HCT116 (cell line): Measurements from ENCODE around the gene KRT12. TPM values are rescaled to one million over a fixed set of nuclear protein-coding genes. Genes with fewer than 3 reads are reported as not detected.

ENCODE experiments used
- ATAC-seq: fragments of 200-7000 bp; cut with Tn5 transposase; 2 replicates; pipeline ENCODE4 v1.9.1; 2020; ENCODE audit warnings: mild to moderate bottlenecking, moderate library complexity
- BruUV-seq: library from RNA; stranded (reverse); fragments of 400-500 nt; replicated peaks from 2 replicates; lab custom pipeline; 2021; lab: Mats Ljungman, UMichigan
- CTCF ChIA-PET: fragments of 300-600 bp; sonication (Branson Sonifier 250); formaldehyde crosslinking; loops from one replicate; lab custom pipeline; 2021; ENCODE audit warnings: antibody characterized with exemption; lab: Charles Lee
- POLR2A ChIA-PET: fragments of 300-600, 350-600 bp; sonication (Branson Sonifier 250); formaldehyde crosslinking; loops from one replicate; lab custom pipeline; 2021; ENCODE audit warnings: antibody characterized with exemption; lab: Charles Lee
- RAD21 ChIA-PET, 2 experiments: fragments of 300-600 bp; sonication (Branson Sonifier 250); formaldehyde crosslinking; loops; one replicate each; lab custom pipeline; 2023; ENCODE audit warnings: low total read pairs in 2 of 2; ENCODE audit not compliant: uncharacterized antibody in 2 of 2, unreplicated experiment in 2 of 2, low non-redundant PET in 1 of 2; lab: Charles Lee
- DNase-seq: peaks from one replicate; pipeline ENCODE4 v3.0.0-alpha.2; 2010; ENCODE audit warnings: low read depth, low spot score
- H2AFZ ChIP-seq: fragments of 200-600 bp; shearing (Covaris generic), sonication (generic); 2 replicates; pipeline ENCODE4 v1.6.1; 2017; ENCODE audit warnings: low read depth, mixed run types, mixed read lengths, antibody characterized with exemption, low read length; ENCODE audit not compliant: poor library complexity, severe bottlenecking
- H3K27ac ChIP-seq: 2 replicates; pipeline ENCODE4 v1.5.1; 2012; ENCODE audit warnings: low read depth, low read length
- H3K27me3 ChIP-seq: fragments of 200-600 bp; sonication (generic); 2 replicates; pipeline ENCODE4 v1.6.1; 2016; ENCODE audit warnings: mixed run types, low read length, mixed read lengths; ENCODE audit not compliant: insufficient read depth
- H3K36me3 ChIP-seq, 2 experiments: fragments of 200-500 bp in 1 of 2; fragments of 200-600 bp in 1 of 2; sonication (Bioruptor generic) in 1 of 2; sonication (generic) in 1 of 2; 2 replicates each; pipeline versions ENCODE4 v1.5.1 to v1.6.1; 2014 to 2016; ENCODE audit warnings: low read length in 2 of 2, inconsistent platforms in 1 of 2, mixed read lengths in 1 of 2, mixed run types in 1 of 2; ENCODE audit not compliant: insufficient read depth in 2 of 2, control insufficient read depth in 1 of 2
- H3K4me1 ChIP-seq, 2 experiments: fragments of 200-600 bp in 1 of 2; sonication (generic) in 1 of 2; 2 replicates each; pipeline versions ENCODE4 v1.5.1 to v1.6.1; 2012 to 2017; ENCODE audit warnings: low read length in 2 of 2, inconsistent platforms in 1 of 2, mild to moderate bottlenecking in 1 of 2, mixed read lengths in 1 of 2, mixed run types in 1 of 2, moderate library complexity in 1 of 2; ENCODE audit not compliant: insufficient read depth in 2 of 2, control insufficient read depth in 1 of 2
- H3K4me2 ChIP-seq: fragments of 200-600 bp; sonication (generic); 2 replicates; pipeline ENCODE4 v1.6.1; 2017; ENCODE audit warnings: mixed run types, low read length, mixed read lengths
- H3K4me3 ChIP-seq, 2 experiments: fragments of 200-600 bp in 1 of 2; sonication (generic) in 1 of 2; replicated peaks in 1 of 2; 2 replicates each; pipeline ENCODE4 v1.5.1; 2011 to 2016; ENCODE audit warnings: low read length in 2 of 2, control low read depth in 1 of 2, low read depth in 1 of 2, mild to moderate bottlenecking in 1 of 2, mixed read lengths in 1 of 2, mixed run types in 1 of 2
- H3K79me2 ChIP-seq: fragments of 200-600 bp; sonication (generic); 2 replicates; pipeline ENCODE4 v1.6.1; 2017; ENCODE audit warnings: mild to moderate bottlenecking, mixed run types, low read length, moderate library complexity, mixed read lengths; ENCODE audit not compliant: insufficient read depth
- H3K9ac ChIP-seq: fragments of 200-600 bp; sonication (generic); 2 replicates; pipeline ENCODE4 v1.6.1; 2016; ENCODE audit warnings: low read length, mixed read lengths
- H3K9me2 ChIP-seq: fragments of 200-600 bp; sonication (generic), shearing (Covaris generic); 2 replicates; pipeline ENCODE4 v1.6.1; 2017; ENCODE audit warnings: mixed run types, mild to moderate bottlenecking, moderate library complexity; ENCODE audit not compliant: insufficient read depth
- H3K9me3 ChIP-seq, 2 experiments: fragments of 200-500 bp in 1 of 2; fragments of 200-600 bp in 1 of 2; sonication (Bioruptor generic) in 1 of 2; sonication (generic) in 1 of 2; 2 replicates each; pipeline ENCODE4 v1.6.1; 2014 to 2017; ENCODE audit warnings: low read length in 2 of 2, mixed read lengths in 2 of 2, inconsistent platforms in 1 of 2, low read depth in 1 of 2, mild to moderate bottlenecking in 1 of 2, mixed run types in 1 of 2, moderate library complexity in 1 of 2; ENCODE audit not compliant: control insufficient read depth in 1 of 2, insufficient read depth in 1 of 2
- H4K20me1 ChIP-seq: fragments of 200-600 bp; sonication (generic), shearing (Covaris generic); 2 replicates; pipeline ENCODE4 v1.6.1; 2017; ENCODE audit warnings: mixed run types, mild to moderate bottlenecking, moderate library complexity; ENCODE audit not compliant: insufficient read depth
- CBX3 ChIP-seq: IDR thresholded peaks from 2 replicates; pipeline ENCODE4 v1.6.1; 2012; ENCODE audit warnings: low read depth
- CEBPB ChIP-seq: IDR thresholded peaks from 2 replicates; pipeline ENCODE4 v1.6.1; 2012; ENCODE audit warnings: low read depth
- EGR1 ChIP-seq: IDR thresholded peaks from 2 replicates; pipeline ENCODE4 v1.6.1; 2012; ENCODE audit warnings: low read depth
- EZH2 ChIP-seq: fragments of 200-600 bp; sonication (generic); IDR thresholded peaks from 2 replicates; pipeline ENCODE4 v1.6.1; 2017; ENCODE audit warnings: antibody characterized with exemption, mixed run types
- EZH2phosphoT487 ChIP-seq: fragments of 200-600 bp; IDR thresholded peaks from 2 replicates; pipeline ENCODE4 v1.6.1; 2018; ENCODE audit warnings: antibody characterized with exemption, borderline replicate concordance
- POLR2A ChIP-seq: IDR thresholded peaks from 2 replicates; pipeline ENCODE4 v1.7.0; 2011; ENCODE audit warnings: borderline replicate concordance; ENCODE audit not compliant: insufficient read depth, insufficient read length; ENCODE audit errors: extremely low read depth
- POLR2AphosphoS5 ChIP-seq: IDR thresholded peaks from 2 replicates; pipeline ENCODE4 v1.6.1; 2011; ENCODE audit warnings: mild to moderate bottlenecking, low read depth, low read length, moderate library complexity
- RAD21 ChIP-seq: IDR thresholded peaks from 2 replicates; pipeline ENCODE4 v1.6.1; 2012; ENCODE audit warnings: low read depth, mild to moderate bottlenecking
- YY1 ChIP-seq: IDR thresholded peaks from 2 replicates; pipeline ENCODE4 v1.6.1; 2011; ENCODE audit warnings: low read length, low read depth, moderate library complexity, mild to moderate bottlenecking; ENCODE audit not compliant: insufficient replicate concordance; ENCODE audit errors: extremely low read depth
- intact Hi-C: fragments of 100-400 bp; cut with micrococcal nuclease; formaldehyde crosslinking; loops from 2 replicates; pipeline ENCODE4 v1.10.0; 2022
- total RNA-seq: library from RNA; stranded (reverse); gene quantifications from one replicate; pipeline ENCODE4 v1.2.1, GENCODE V29; 2021; ENCODE audit not compliant: unreplicated experiment
- TF ChIP-seq, protein P1 (sequence below): IDR thresholded peaks from 2 replicates; pipeline ENCODE4 v1.6.1; 2011; ENCODE audit warnings: mild to moderate bottlenecking, low read length, moderate library complexity; ENCODE audit not compliant: insufficient replicate concordance; ENCODE audit errors: extremely low read depth
- TF ChIP-seq, protein P2 (sequence below): IDR thresholded peaks from 2 replicates; pipeline ENCODE4 v1.6.1; 2012; ENCODE audit warnings: low read depth

KRT12 gene
- total RNA-seq, 1 experiment from 2014 or later = not detected

DNA sequence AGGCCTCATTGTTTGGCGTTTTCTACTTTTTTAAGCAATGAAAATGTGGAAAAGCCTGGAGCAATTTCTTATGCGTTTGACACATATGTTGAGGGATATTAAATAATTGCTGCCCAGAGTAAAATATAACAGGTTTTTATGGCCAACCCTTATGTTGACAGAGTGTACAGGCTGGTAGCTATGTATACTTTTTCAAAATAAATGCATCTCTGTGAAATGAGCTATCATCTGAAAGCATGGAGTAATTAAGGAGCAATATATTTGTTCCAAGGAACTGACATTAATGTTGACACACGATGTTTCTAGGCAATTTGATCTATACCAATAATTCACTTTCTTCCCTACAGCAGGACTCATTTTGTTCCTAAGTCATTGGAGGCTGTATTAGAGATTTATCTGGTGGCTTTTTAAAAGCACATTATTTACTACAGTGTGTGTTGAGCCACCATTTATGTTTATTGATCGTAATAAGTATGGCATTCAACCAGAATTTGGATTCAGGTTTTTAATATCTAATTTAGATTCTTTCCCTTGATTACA is 30.0 kb upstream of the KRT12 start:
- H3K27ac ChIP-seq = no peak overlapping the region
- POLR2A ChIA-PET = no interaction called here

More for the DNA sequence above, 30.0 kb upstream of the KRT12 start:
- no TSS peak for BruUV-seq
- H3K79me2 ChIP-seq = no peaks in the 10 kb centered on the region
- no peak overlapping the region for H3K9ac ChIP-seq
- no peak overlapping the region for H3K4me3 ChIP-seq
- H2AFZ ChIP-seq = no peak overlapping the region
- H3K9me3 ChIP-seq = no peaks in the 10 kb centered on the region
- RAD21 ChIA-PET = no interaction called here
- no peak for ATAC-seq
- no peaks in the 10 kb centered on the region for H3K27me3 ChIP-seq
- DNase-seq = no peak
- no peaks in the 10 kb centered on the region for H3K9me2 ChIP-seq
- intact Hi-C loops = no loop called here
- peaks cover 13 to 20% of the 10 kb centered on the region in 2 experiments for H3K4me1 ChIP-seq
- TF ChIP-seq, protein P1, sequence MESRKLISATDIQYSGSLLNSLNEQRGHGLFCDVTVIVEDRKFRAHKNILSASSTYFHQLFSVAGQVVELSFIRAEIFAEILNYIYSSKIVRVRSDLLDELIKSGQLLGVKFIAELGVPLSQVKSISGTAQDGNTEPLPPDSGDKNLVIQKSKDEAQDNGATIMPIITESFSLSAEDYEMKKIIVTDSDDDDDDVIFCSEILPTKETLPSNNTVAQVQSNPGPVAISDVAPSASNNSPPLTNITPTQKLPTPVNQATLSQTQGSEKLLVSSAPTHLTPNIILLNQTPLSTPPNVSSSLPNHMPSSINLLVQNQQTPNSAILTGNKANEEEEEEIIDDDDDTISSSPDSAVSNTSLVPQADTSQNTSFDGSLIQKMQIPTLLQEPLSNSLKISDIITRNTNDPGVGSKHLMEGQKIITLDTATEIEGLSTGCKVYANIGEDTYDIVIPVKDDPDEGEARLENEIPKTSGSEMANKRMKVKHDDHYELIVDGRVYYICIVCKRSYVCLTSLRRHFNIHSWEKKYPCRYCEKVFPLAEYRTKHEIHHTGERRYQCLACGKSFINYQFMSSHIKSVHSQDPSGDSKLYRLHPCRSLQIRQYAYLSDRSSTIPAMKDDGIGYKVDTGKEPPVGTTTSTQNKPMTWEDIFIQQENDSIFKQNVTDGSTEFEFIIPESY = no peak
- TF ChIP-seq YY1 (no peak), EZH2 (no peak), EZH2phosphoT487 (no peak), RAD21 (no peak), CEBPB (no peak), POLR2AphosphoS5 (no peak), CBX3 (no peak), EGR1 (no peak), POLR2A (no peak)
- TF ChIP-seq, protein P2, sequence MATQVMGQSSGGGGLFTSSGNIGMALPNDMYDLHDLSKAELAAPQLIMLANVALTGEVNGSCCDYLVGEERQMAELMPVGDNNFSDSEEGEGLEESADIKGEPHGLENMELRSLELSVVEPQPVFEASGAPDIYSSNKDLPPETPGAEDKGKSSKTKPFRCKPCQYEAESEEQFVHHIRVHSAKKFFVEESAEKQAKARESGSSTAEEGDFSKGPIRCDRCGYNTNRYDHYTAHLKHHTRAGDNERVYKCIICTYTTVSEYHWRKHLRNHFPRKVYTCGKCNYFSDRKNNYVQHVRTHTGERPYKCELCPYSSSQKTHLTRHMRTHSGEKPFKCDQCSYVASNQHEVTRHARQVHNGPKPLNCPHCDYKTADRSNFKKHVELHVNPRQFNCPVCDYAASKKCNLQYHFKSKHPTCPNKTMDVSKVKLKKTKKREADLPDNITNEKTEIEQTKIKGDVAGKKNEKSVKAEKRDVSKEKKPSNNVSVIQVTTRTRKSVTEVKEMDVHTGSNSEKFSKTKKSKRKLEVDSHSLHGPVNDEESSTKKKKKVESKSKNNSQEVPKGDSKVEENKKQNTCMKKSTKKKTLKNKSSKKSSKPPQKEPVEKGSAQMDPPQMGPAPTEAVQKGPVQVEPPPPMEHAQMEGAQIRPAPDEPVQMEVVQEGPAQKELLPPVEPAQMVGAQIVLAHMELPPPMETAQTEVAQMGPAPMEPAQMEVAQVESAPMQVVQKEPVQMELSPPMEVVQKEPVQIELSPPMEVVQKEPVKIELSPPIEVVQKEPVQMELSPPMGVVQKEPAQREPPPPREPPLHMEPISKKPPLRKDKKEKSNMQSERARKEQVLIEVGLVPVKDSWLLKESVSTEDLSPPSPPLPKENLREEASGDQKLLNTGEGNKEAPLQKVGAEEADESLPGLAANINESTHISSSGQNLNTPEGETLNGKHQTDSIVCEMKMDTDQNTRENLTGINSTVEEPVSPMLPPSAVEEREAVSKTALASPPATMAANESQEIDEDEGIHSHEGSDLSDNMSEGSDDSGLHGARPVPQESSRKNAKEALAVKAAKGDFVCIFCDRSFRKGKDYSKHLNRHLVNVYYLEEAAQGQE = no peak
- CTCF ChIA-PET = no interaction called here
- no peaks in the 10 kb centered on the region for H4K20me1 ChIP-seq
- no peak overlapping the region for H3K4me2 ChIP-seq
- H3K36me3 ChIP-seq = no peaks in the 10 kb centered on the region
